Stimulated activated CD4-positive, alpha-beta T cell treated with anti-CD3 and anti-CD28 coated beads, Interleukin-2, amount 100 ng/mL, for 4 hours (primary cell): Measurements from ENCODE around the gene SLC1A2.

Experiments
- DNase-seq: peaks from one replicate; pipeline ENCODE4 v3.0.0-alpha.2; 2020; ENCODE audit warnings: low read depth

Gene SLC1A2

GRCh38 chr11:35413598-35413997 lies 5.8 kb downstream of the SLC1A2 start:
- DNase-seq: no peak

- no peak for DNase-seq
Measured at GRCh38 chr11:35412285-35412684, 7.1 kb downstream of the SLC1A2 start.

- no peak for DNase-seq
Measured at GRCh38 chr11:35407041-35407440, 12.3 kb downstream of the SLC1A2 start.

GRCh38 chr11:35404388-35404775 lies 15.0 kb downstream of the SLC1A2 start:
- DNase-seq: no peak

GRCh38 chr11:35403765-35404387 lies 15.5 kb downstream of the SLC1A2 start:
- no peak for DNase-seq

GRCh38 chr11:35402751-35403660 lies 16.4 kb downstream of the SLC1A2 start:
- no peak for DNase-seq

- DNase-seq: no peak
Measured at GRCh38 chr11:35398881-35399280, 20.5 kb downstream of the SLC1A2 start.

- DNase-seq: no peak
Measured at GRCh38 chr11:35394941-35395340, 24.4 kb downstream of the SLC1A2 start.

- DNase-seq: no peak
Measured at GRCh38 chr11:35393098-35393497, 26.3 kb downstream of the SLC1A2 start.

GRCh38 chr11:35391922-35392688 lies 27.3 kb downstream of the SLC1A2 start:
- peak; percentile 86 for DNase-seq

GRCh38 chr11:35390737-35391682 lies 28.3 kb downstream of the SLC1A2 start:
- DNase-seq: peak; percentile 35

GRCh38 chr11:35389897-35390465 lies 29.4 kb downstream of the SLC1A2 start:
- DNase-seq: no peak

- DNase-seq: no peak
Measured at GRCh38 chr11:35389112-35389511, 30.2 kb downstream of the SLC1A2 start.

- no peak for DNase-seq
Measured at GRCh38 chr11:35388061-35388460, 31.3 kb downstream of the SLC1A2 start.

- DNase-seq: no peak
Measured at GRCh38 chr11:35387111-35387982, 32.0 kb downstream of the SLC1A2 start.

GRCh38 chr11:35383953-35384352 lies 35.4 kb downstream of the SLC1A2 start:
- no peak for DNase-seq

- no peak for DNase-seq
Measured at GRCh38 chr11:35381709-35382322, 37.5 kb downstream of the SLC1A2 start.

- DNase-seq: no peak
Measured at GRCh38 chr11:35380603-35381002, 38.8 kb downstream of the SLC1A2 start.

GRCh38 chr11:35377262-35377661 lies 42.1 kb downstream of the SLC1A2 start:
- no peak for DNase-seq

GRCh38 chr11:35376613-35377012 lies 42.7 kb downstream of the SLC1A2 start:
- no peak for DNase-seq
